Neural cell (in vitro differentiated cells): ENCODE data around the gene TBL1X. TPM values are rescaled to one million over a fixed set of nuclear protein-coding genes. Genes with fewer than 3 reads are reported as not detected.

Experiments
- H2AFZ ChIP-seq: fragments of 200-600, 300-800 bp; sonication (generic), shearing (Covaris generic); 2 replicates; pipeline ENCODE4 v1.6.0; 2014; ENCODE audit warnings: low read depth, mild to moderate bottlenecking, antibody characterized with exemption, low read length, moderate library complexity
- H3F3A ChIP-seq: fragments of 200-600 bp; shearing (Covaris generic); 2 replicates; pipeline ENCODE4 v1.6.1; 2016; ENCODE audit warnings: mild to moderate bottlenecking, moderate library complexity, mixed read lengths, antibody characterized with exemption, low read length; ENCODE audit not compliant: insufficient read depth, poor library complexity, severe bottlenecking
- H3K27ac ChIP-seq: fragments of 200-600, 300-800 bp; sonication (generic), shearing (Covaris generic); 2 replicates; pipeline ENCODE4 v1.5.1; 2014; ENCODE audit warnings: mild to moderate bottlenecking, low read length, moderate library complexity
- H3K27me3 ChIP-seq: fragments of 300-800, 200-600 bp; sonication (generic), shearing (Covaris generic); 2 replicates; pipeline ENCODE4 v1.6.0; 2014; ENCODE audit warnings: mild to moderate bottlenecking, low read depth, low read length, moderate library complexity; ENCODE audit not compliant: insufficient read depth
- H3K36me3 ChIP-seq: fragments of 300-800, 200-600 bp; sonication (generic), shearing (Covaris generic); 2 replicates; pipeline ENCODE4 v1.5.1; 2014; ENCODE audit warnings: mild to moderate bottlenecking, antibody characterized with exemption, low read length, moderate library complexity; ENCODE audit not compliant: insufficient read depth
- H3K4me2 ChIP-seq: fragments of 300-800, 200-600 bp; sonication (generic), shearing (Covaris generic); 2 replicates; pipeline ENCODE4 v1.6.0; 2014; ENCODE audit warnings: mild to moderate bottlenecking, low read length
- H3K4me3 ChIP-seq: fragments of 300-800, 200-600 bp; sonication (generic), shearing (Covaris generic); 2 replicates; pipeline ENCODE4 v1.5.1; 2014; ENCODE audit warnings: mild to moderate bottlenecking, low read length, moderate library complexity
- H3K79me2 ChIP-seq: fragments of 200-600 bp; shearing (Covaris generic); replicated peaks from 2 replicates; pipeline ENCODE4 v1.6.0; 2014; ENCODE audit warnings: mild to moderate bottlenecking, low read length, moderate library complexity; ENCODE audit not compliant: insufficient read depth
- H3K9ac ChIP-seq: fragments of 300-800, 200-600 bp; sonication (generic), shearing (Covaris generic); 2 replicates; pipeline ENCODE4 v1.6.1; 2016; ENCODE audit warnings: mild to moderate bottlenecking, low read length, mixed read lengths
- H3K9me2 ChIP-seq: fragments of 200-600 bp; shearing (Covaris generic); 2 replicates; pipeline ENCODE4 v1.6.1; 2016; ENCODE audit warnings: mild to moderate bottlenecking, low read length, mixed read lengths; ENCODE audit not compliant: insufficient read depth
- H3K9me3 ChIP-seq: fragments of 200-600, 300-800 bp; sonication (generic), shearing (Covaris generic); 2 replicates; pipeline ENCODE4 v1.6.1; 2016; ENCODE audit warnings: mild to moderate bottlenecking, mixed run types, low read length, moderate library complexity, mixed read lengths
- H4K20me1 ChIP-seq: fragments of 200-600 bp; shearing (Covaris generic); 2 replicates; pipeline ENCODE4 v1.6.1; 2016; ENCODE audit warnings: mild to moderate bottlenecking, mixed run types; ENCODE audit not compliant: insufficient read depth
- EP300 ChIP-seq: fragments of 450-650 bp; conservative IDR thresholded peaks from 2 replicates; pipeline ENCODE4 v1.6.1; 2014; ENCODE audit warnings: antibody characterized with exemption, mild to moderate bottlenecking, moderate library complexity; ENCODE audit not compliant: poor library complexity, severe bottlenecking
- EZH2 ChIP-seq: fragments of 200-600, 300-800 bp; shearing (Covaris generic), sonication (generic); IDR thresholded peaks from 2 replicates; pipeline ENCODE4 v1.6.1; 2014; ENCODE audit warnings: antibody characterized with exemption, low read length, borderline replicate concordance, mild to moderate bottlenecking; ENCODE audit not compliant: insufficient read depth, poor library complexity, severe bottlenecking
- MXI1 ChIP-seq: fragments of 450-650 bp; conservative IDR thresholded peaks from 2 replicates; pipeline ENCODE4 v1.6.1; 2014; ENCODE audit warnings: antibody characterized with exemption, mild to moderate bottlenecking; ENCODE audit not compliant: poor library complexity, severe bottlenecking
- POLR2AphosphoS5 ChIP-seq: IDR thresholded peaks from 2 replicates; pipeline ENCODE4 v1.6.1; 2012
- RAD21 ChIP-seq: fragments of 450-650 bp; conservative IDR thresholded peaks from 2 replicates; pipeline ENCODE4 v1.6.1; 2014; ENCODE audit warnings: antibody characterized with exemption, mild to moderate bottlenecking, moderate library complexity
- SMC3 ChIP-seq: fragments of 450-650 bp; conservative IDR thresholded peaks from 2 replicates; pipeline ENCODE4 v1.6.1; 2014; ENCODE audit warnings: antibody characterized with exemption, mild to moderate bottlenecking, moderate library complexity; ENCODE audit not compliant: poor library complexity
- TAF1 ChIP-seq: IDR thresholded peaks from 2 replicates; pipeline ENCODE4 v1.6.1; 2012; ENCODE audit warnings: low read depth
- polyA plus RNA-seq: library from polyadenylated mRNA; depleted of rRNA; stranded (reverse); fragments of >200 nt; gene quantifications from 2 replicates; pipeline ENCODE4 v1.2.3, GENCODE V29; 2014
- TF ChIP-seq, protein P1 (sequence below): fragments of 450-650 bp; IDR thresholded peaks from 2 replicates; pipeline ENCODE4 v1.5.1; 2014; ENCODE audit warnings: antibody characterized with exemption, mild to moderate bottlenecking, moderate library complexity; ENCODE audit not compliant: poor library complexity, severe bottlenecking
- TF ChIP-seq, protein P2 (sequence below): IDR thresholded peaks from 2 replicates; pipeline ENCODE4 v1.6.1; 2012; ENCODE audit warnings: borderline replicate concordance

The TBL1X gene
- polyA plus RNA-seq, 1 donor from 2014 or later = 2.2 TPM

DNA sequence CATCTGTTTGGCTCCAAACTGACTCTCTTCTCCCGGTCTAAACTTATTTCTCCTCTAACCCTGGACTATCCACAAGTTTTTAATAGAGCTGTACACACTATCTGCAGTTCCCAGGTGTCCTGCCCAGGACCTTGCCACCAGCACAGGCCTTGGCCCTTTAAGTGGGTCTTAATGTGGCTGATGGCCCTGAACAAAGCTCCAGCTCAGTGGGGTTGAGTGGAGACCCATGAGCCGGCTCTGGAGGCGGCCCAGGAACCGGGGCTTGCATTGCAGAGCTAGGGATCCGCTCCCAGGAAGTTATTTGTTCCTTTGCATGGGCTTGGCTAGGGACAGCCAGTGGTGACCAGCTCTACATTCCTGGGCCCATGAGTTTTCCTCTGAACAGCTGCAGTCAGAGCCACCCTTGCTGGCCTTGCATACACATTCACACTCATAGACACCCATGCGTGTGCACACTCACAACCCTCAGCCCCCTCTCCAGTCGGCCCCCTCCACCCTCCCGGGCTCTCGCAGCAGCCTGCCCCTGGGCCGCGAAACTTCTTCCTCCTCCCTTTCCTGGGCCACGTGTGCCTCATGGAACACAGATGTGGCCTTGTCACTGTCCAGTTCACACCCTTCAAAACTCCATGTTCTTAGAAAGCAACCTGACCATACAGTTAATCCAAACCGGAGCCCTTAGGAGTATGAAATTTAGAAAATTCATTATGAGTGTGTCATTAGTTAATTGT is 242.6 kb downstream of the TBL1X start:
- no peaks in the 10 kb centered on the region for H3K27me3 ChIP-seq
- no peak overlapping the region for H3K27ac ChIP-seq
- H3K79me2 ChIP-seq = no peaks in the 10 kb centered on the region
- no peak for TF ChIP-seq MXI1
- TF ChIP-seq EP300 = no peak
- TF ChIP-seq, protein P1, sequence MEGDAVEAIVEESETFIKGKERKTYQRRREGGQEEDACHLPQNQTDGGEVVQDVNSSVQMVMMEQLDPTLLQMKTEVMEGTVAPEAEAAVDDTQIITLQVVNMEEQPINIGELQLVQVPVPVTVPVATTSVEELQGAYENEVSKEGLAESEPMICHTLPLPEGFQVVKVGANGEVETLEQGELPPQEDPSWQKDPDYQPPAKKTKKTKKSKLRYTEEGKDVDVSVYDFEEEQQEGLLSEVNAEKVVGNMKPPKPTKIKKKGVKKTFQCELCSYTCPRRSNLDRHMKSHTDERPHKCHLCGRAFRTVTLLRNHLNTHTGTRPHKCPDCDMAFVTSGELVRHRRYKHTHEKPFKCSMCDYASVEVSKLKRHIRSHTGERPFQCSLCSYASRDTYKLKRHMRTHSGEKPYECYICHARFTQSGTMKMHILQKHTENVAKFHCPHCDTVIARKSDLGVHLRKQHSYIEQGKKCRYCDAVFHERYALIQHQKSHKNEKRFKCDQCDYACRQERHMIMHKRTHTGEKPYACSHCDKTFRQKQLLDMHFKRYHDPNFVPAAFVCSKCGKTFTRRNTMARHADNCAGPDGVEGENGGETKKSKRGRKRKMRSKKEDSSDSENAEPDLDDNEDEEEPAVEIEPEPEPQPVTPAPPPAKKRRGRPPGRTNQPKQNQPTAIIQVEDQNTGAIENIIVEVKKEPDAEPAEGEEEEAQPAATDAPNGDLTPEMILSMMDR = no peak
- TF ChIP-seq, protein P2, sequence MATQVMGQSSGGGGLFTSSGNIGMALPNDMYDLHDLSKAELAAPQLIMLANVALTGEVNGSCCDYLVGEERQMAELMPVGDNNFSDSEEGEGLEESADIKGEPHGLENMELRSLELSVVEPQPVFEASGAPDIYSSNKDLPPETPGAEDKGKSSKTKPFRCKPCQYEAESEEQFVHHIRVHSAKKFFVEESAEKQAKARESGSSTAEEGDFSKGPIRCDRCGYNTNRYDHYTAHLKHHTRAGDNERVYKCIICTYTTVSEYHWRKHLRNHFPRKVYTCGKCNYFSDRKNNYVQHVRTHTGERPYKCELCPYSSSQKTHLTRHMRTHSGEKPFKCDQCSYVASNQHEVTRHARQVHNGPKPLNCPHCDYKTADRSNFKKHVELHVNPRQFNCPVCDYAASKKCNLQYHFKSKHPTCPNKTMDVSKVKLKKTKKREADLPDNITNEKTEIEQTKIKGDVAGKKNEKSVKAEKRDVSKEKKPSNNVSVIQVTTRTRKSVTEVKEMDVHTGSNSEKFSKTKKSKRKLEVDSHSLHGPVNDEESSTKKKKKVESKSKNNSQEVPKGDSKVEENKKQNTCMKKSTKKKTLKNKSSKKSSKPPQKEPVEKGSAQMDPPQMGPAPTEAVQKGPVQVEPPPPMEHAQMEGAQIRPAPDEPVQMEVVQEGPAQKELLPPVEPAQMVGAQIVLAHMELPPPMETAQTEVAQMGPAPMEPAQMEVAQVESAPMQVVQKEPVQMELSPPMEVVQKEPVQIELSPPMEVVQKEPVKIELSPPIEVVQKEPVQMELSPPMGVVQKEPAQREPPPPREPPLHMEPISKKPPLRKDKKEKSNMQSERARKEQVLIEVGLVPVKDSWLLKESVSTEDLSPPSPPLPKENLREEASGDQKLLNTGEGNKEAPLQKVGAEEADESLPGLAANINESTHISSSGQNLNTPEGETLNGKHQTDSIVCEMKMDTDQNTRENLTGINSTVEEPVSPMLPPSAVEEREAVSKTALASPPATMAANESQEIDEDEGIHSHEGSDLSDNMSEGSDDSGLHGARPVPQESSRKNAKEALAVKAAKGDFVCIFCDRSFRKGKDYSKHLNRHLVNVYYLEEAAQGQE = no peak
- H3K9ac ChIP-seq = no peak overlapping the region
- H4K20me1 ChIP-seq = no peaks in the 10 kb centered on the region
- H2AFZ ChIP-seq = no peak overlapping the region
- no peak overlapping the region for H3K4me3 ChIP-seq
- H3K9me2 ChIP-seq = no peaks in the 10 kb centered on the region
- no peaks in the 10 kb centered on the region for H3F3A ChIP-seq
- H3K4me2 ChIP-seq = no peak overlapping the region
- no peaks in the 10 kb centered on the region for H3K36me3 ChIP-seq
- H3K9me3 ChIP-seq = no peaks in the 10 kb centered on the region

DNA sequence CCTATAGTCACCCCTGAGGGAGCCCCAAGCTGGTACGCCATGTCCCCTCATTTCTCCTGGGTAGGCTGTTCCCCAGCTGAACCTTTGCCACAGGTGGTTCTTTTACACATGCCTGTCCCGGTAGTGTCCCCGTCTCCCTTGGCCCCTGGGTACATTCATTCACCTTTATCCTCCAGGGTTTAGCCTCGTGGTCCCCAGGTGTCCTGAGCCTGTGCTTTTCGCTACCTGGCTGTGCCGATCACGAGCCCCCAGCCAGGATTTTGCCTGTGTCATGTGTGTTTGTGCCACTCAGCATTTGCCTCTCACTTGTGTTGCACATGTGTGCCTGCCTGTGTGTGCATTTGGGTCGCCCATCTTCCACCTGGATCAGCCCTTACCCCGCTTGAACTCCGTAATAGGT is 243.2 kb downstream of the TBL1X start:
- no peaks in the 10 kb centered on the region for H3K9me2 ChIP-seq
- H3K4me3 ChIP-seq = no peak overlapping the region
- no peak overlapping the region for H3K9ac ChIP-seq
- H2AFZ ChIP-seq = no peak overlapping the region
- no peak overlapping the region for H3K27ac ChIP-seq
- H3K9me3 ChIP-seq = no peaks in the 10 kb centered on the region
- H3K79me2 ChIP-seq = no peaks in the 10 kb centered on the region
- TF ChIP-seq POLR2AphosphoS5 (no peak), EZH2 (no peak), RAD21 (no peak), TAF1 (no peak), EP300 (no peak), SMC3 (no peak), MXI1 (no peak)
- TF ChIP-seq, protein P1 = no peak
- TF ChIP-seq, protein P2 = no peak
- no peaks in the 10 kb centered on the region for H3K27me3 ChIP-seq
- H3K36me3 ChIP-seq = no peaks in the 10 kb centered on the region
- H3K4me2 ChIP-seq = no peak overlapping the region
- no peaks in the 10 kb centered on the region for H4K20me1 ChIP-seq
- no peaks in the 10 kb centered on the region for H3F3A ChIP-seq
